Measurements from ENCODE around the gene EFCAB14.
A peak's percentile ranks its signal among the peaks of the same experiment; 100 is the strongest.

The EFCAB14 gene

GRCh38 chr1:46690931-46691421, 27.9 kb downstream of the EFCAB14 start:
- H3K4me1 ChIP-seq (ENCODE audit: control insufficient read depth, insufficient read depth, low read length) = peaks cover 28% of the 10 kb centered on the region

GRCh38 chr1:46689897-46690296, 29.0 kb downstream of the EFCAB14 start:
- Histone ChIP-seq H3K9ac (ENCODE audit: low read length) (no peak overlapping the region), H3K4me1 (ENCODE audit: control insufficient read depth, insufficient read depth, low read length) (peaks cover 28% of the 10 kb centered on the region), H3K36me3 (ENCODE audit: control insufficient read depth, insufficient read depth, low read length) (peaks cover 8% of the 10 kb centered on the region), H3K4me3 (ENCODE audit: low read length) (no peak overlapping the region), H3K27me3 (ENCODE audit: control insufficient read depth, insufficient read depth, low read length) (no peaks in the 10 kb centered on the region), H3K9me3 (ENCODE audit: control insufficient read depth, low read length) (no peaks in the 10 kb centered on the region)

More at GRCh38 chr1:46690931-46691421, 27.9 kb downstream of the EFCAB14 start:
- no peak overlapping the region for H3K4me3 ChIP-seq (ENCODE audit: low read length)
- no peak overlapping the region for H3K9ac ChIP-seq (ENCODE audit: low read length)
- no peaks in the 10 kb centered on the region for H3K27me3 ChIP-seq (ENCODE audit: control insufficient read depth, insufficient read depth, low read length)
- H3K36me3 ChIP-seq (ENCODE audit: control insufficient read depth, insufficient read depth, low read length) = peaks cover 7% of the 10 kb centered on the region
- H3K9me3 ChIP-seq (ENCODE audit: control insufficient read depth, low read length) = no peaks in the 10 kb centered on the region

- Histone ChIP-seq H3K4me1 (ENCODE audit: control insufficient read depth, insufficient read depth, low read length) (peaks cover 28% of the 10 kb centered on the region), H3K9me3 (ENCODE audit: control insufficient read depth, low read length) (no peaks in the 10 kb centered on the region), H3K36me3 (ENCODE audit: control insufficient read depth, insufficient read depth, low read length) (peaks cover 14% of the 10 kb centered on the region), H3K9ac (ENCODE audit: low read length) (no peak overlapping the region), H3K4me3 (ENCODE audit: low read length) (no peak overlapping the region), H3K27me3 (ENCODE audit: control insufficient read depth, insufficient read depth, low read length) (no peaks in the 10 kb centered on the region)
Measured at GRCh38 chr1:46689356-46689755, 29.6 kb downstream of the EFCAB14 start.

- H3K36me3 ChIP-seq (ENCODE audit: control insufficient read depth, insufficient read depth, low read length) = peaks cover 21% of the 10 kb centered on the region
Measured at GRCh38 chr1:46687921-46688509, 30.9 kb downstream of the EFCAB14 start.

GRCh38 chr1:46687093-46687659, 31.7 kb downstream of the EFCAB14 start:
- H3K9me3 ChIP-seq (ENCODE audit: control insufficient read depth, low read length) = no peaks in the 10 kb centered on the region
- H3K36me3 ChIP-seq (ENCODE audit: control insufficient read depth, insufficient read depth, low read length) = peaks cover 21% of the 10 kb centered on the region
- H3K4me3 ChIP-seq (ENCODE audit: low read length) = no peak overlapping the region
- H3K4me1 ChIP-seq (ENCODE audit: control insufficient read depth, insufficient read depth, low read length) = peaks cover 28% of the 10 kb centered on the region
- H3K27me3 ChIP-seq (ENCODE audit: control insufficient read depth, insufficient read depth, low read length) = no peaks in the 10 kb centered on the region
- H3K9ac ChIP-seq (ENCODE audit: low read length) = peak overlapping the region; percentile 20

More at GRCh38 chr1:46687921-46688509, 30.9 kb downstream of the EFCAB14 start:
- Histone ChIP-seq H3K9me3 (ENCODE audit: control insufficient read depth, low read length) (no peaks in the 10 kb centered on the region), H3K27me3 (ENCODE audit: control insufficient read depth, insufficient read depth, low read length) (no peaks in the 10 kb centered on the region), H3K9ac (ENCODE audit: low read length) (no peak overlapping the region), H3K4me1 (ENCODE audit: control insufficient read depth, insufficient read depth, low read length) (peaks cover 28% of the 10 kb centered on the region), H3K4me3 (ENCODE audit: low read length) (no peak overlapping the region)

GRCh38 chr1:46686255-46686654, 32.7 kb downstream of the EFCAB14 start:
- H3K9me3 ChIP-seq (ENCODE audit: control insufficient read depth, low read length) = no peaks in the 10 kb centered on the region
- H3K4me1 ChIP-seq (ENCODE audit: control insufficient read depth, insufficient read depth, low read length) = peaks cover 28% of the 10 kb centered on the region
- H3K9ac ChIP-seq (ENCODE audit: low read length) = no peak overlapping the region
- no peaks in the 10 kb centered on the region for H3K27me3 ChIP-seq (ENCODE audit: control insufficient read depth, insufficient read depth, low read length)
- H3K4me3 ChIP-seq (ENCODE audit: low read length) = no peak overlapping the region
- H3K36me3 ChIP-seq (ENCODE audit: control insufficient read depth, insufficient read depth, low read length) = peaks cover 21% of the 10 kb centered on the region

GRCh38 chr1:46684670-46685069, 34.2 kb downstream of the EFCAB14 start:
- H3K36me3 ChIP-seq (ENCODE audit: control insufficient read depth, insufficient read depth, low read length) = peaks cover 21% of the 10 kb centered on the region
- H3K4me3 ChIP-seq (ENCODE audit: low read length) = no peak overlapping the region
- peaks cover 27% of the 10 kb centered on the region for H3K4me1 ChIP-seq (ENCODE audit: control insufficient read depth, insufficient read depth, low read length)
- H3K9me3 ChIP-seq (ENCODE audit: control insufficient read depth, low read length) = no peaks in the 10 kb centered on the region
- no peaks in the 10 kb centered on the region for H3K27me3 ChIP-seq (ENCODE audit: control insufficient read depth, insufficient read depth, low read length)
- H3K9ac ChIP-seq (ENCODE audit: low read length) = no peak overlapping the region

- H3K9ac ChIP-seq (ENCODE audit: low read length) = no peak overlapping the region
- H3K9me3 ChIP-seq (ENCODE audit: control insufficient read depth, low read length) = no peaks in the 10 kb centered on the region
- peaks cover 14% of the 10 kb centered on the region for H3K36me3 ChIP-seq (ENCODE audit: control insufficient read depth, insufficient read depth, low read length)
- H3K4me3 ChIP-seq (ENCODE audit: low read length) = no peak overlapping the region
- peaks cover 9% of the 10 kb centered on the region for H3K4me1 ChIP-seq (ENCODE audit: control insufficient read depth, insufficient read depth, low read length)
- no peaks in the 10 kb centered on the region for H3K27me3 ChIP-seq (ENCODE audit: control insufficient read depth, insufficient read depth, low read length)
Measured at GRCh38 chr1:46682064-46682463, 36.9 kb downstream of the EFCAB14 start.

GRCh38 chr1:46681333-46682034, 37.4 kb downstream of the EFCAB14 start:
- H3K4me1 ChIP-seq (ENCODE audit: control insufficient read depth, insufficient read depth, low read length) = peaks cover 4% of the 10 kb centered on the region
- no peak overlapping the region for H3K9ac ChIP-seq (ENCODE audit: low read length)
- H3K9me3 ChIP-seq (ENCODE audit: control insufficient read depth, low read length) = no peaks in the 10 kb centered on the region
- H3K36me3 ChIP-seq (ENCODE audit: control insufficient read depth, insufficient read depth, low read length) = peaks cover 14% of the 10 kb centered on the region
- no peaks in the 10 kb centered on the region for H3K27me3 ChIP-seq (ENCODE audit: control insufficient read depth, insufficient read depth, low read length)
- no peak overlapping the region for H3K4me3 ChIP-seq (ENCODE audit: low read length)

GRCh38 chr1:46679789-46680573, 38.9 kb downstream of the EFCAB14 start:
- H3K36me3 ChIP-seq (ENCODE audit: control insufficient read depth, insufficient read depth, low read length) = peaks cover 21% of the 10 kb centered on the region
- no peak overlapping the region for H3K4me3 ChIP-seq (ENCODE audit: low read length)
- H3K9me3 ChIP-seq (ENCODE audit: control insufficient read depth, low read length) = no peaks in the 10 kb centered on the region
- no peaks in the 10 kb centered on the region for H3K27me3 ChIP-seq (ENCODE audit: control insufficient read depth, insufficient read depth, low read length)
- H3K9ac ChIP-seq (ENCODE audit: low read length) = no peak overlapping the region
- no peaks in the 10 kb centered on the region for H3K4me1 ChIP-seq (ENCODE audit: control insufficient read depth, insufficient read depth, low read length)

GRCh38 chr1:46677339-46677738, 41.6 kb downstream of the EFCAB14 start:
- Histone ChIP-seq H3K27me3 (ENCODE audit: control insufficient read depth, insufficient read depth, low read length) (no peaks in the 10 kb centered on the region), H3K36me3 (ENCODE audit: control insufficient read depth, insufficient read depth, low read length) (peaks cover 12% of the 10 kb centered on the region), H3K9me3 (ENCODE audit: control insufficient read depth, low read length) (no peaks in the 10 kb centered on the region), H3K4me1 (ENCODE audit: control insufficient read depth, insufficient read depth, low read length) (no peaks in the 10 kb centered on the region), H3K4me3 (ENCODE audit: low read length) (no peak overlapping the region), H3K9ac (ENCODE audit: low read length) (no peak overlapping the region)

- Histone ChIP-seq H3K36me3 (ENCODE audit: control insufficient read depth, insufficient read depth, low read length) (peaks cover 12% of the 10 kb centered on the region), H3K9ac (ENCODE audit: low read length) (no peak overlapping the region), H3K27me3 (ENCODE audit: control insufficient read depth, insufficient read depth, low read length) (no peaks in the 10 kb centered on the region), H3K4me3 (ENCODE audit: low read length) (no peak overlapping the region), H3K9me3 (ENCODE audit: control insufficient read depth, low read length) (no peaks in the 10 kb centered on the region), H3K4me1 (ENCODE audit: control insufficient read depth, insufficient read depth, low read length) (no peaks in the 10 kb centered on the region)
Measured at GRCh38 chr1:46676531-46676930, 42.4 kb downstream of the EFCAB14 start.

Measured in mucosa of stomach (tissue), 1 donor.